ENCODE results near the gene LCNL1.

The LCNL1 gene

DNA sequence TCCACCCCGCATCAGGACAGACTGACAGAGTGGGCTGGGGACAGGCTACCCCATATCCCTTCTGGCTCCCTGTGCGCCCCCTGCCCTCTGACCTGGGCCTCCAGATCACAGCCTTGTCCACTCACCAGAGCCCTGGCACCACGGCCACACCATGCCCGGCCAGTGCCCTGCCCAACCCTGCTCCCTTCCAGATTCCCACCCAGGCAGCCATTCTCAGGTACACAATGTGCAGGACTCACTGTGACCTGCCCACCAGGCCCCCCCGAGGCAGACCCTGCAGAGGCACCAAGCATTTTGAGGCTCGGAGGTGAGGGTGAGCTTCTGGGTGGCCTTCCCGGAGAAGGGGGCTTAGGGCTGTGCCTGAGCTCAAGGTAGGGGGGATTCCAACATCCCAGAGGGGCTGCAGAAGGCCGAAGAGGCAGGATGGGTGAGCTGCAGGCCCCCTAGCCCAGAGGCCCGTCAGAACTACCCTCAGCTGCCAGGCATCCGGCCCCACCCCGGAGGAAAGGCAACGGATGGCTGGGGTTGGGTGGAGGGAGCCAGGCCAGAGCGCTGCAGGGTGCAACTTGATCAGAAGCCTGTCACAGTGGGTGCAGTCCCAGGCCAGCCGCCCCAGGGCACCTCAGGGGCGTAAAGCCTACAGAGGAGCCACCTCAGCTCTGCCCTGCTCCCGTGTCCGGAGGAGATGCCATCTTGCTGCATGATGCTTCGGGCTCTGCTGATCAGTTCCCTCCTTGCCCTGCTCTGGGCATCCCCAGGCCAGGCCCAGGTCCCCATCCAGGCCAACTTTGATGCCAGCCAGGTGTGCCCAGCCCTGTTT, at the start of gene LCNL1:
Gene LCNL1 (plus strand): TSS at position 762 of the 820 bp plus-strand sequence. CDS start 594 bp downstream, outside the sequence.
- no peak for DNase-seq (ENCODE audit: low read depth)

DNA sequence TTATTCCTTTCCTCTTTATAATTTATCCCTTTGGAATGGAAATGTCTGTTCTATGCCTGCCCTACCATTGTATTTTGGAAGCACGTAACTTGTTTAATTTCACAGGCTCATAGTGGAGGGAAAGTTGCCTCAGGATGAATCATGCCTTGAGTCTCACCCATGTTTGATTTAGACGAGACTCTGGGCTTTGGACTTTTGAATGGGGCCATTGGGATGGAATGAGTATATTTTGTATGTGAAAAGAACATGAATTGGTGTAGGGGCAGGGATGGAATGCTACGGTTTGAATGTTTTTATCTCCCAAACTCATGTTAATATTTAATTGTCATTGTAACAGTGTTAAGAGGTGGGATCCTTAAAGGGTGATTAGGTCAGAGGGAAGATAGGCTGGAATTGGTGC, 48.5 kb upstream of the LCNL1 start:
- no peak for DNase-seq (ENCODE audit: low read depth)

DNA sequence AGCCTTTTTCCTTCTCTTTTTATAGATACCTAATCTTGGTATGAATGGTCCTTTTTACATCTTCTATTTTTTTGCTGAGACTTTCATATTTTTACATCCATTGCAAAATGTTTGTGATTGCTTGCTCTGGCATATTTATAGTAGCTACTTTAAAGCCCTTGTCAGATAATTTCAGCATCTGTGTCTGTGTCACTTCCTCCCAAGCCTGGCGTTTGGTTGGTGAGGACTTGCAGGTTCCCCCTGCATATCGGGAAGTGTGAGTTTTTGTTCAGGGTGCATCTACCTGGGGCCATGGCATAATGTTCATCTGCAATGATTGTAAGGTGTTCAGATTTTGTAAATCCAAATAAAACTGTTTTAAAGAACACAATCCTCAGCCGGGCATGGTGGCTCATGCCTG, 47.1 kb upstream of the LCNL1 start:
- no peak for DNase-seq (ENCODE audit: low read depth)

DNA sequence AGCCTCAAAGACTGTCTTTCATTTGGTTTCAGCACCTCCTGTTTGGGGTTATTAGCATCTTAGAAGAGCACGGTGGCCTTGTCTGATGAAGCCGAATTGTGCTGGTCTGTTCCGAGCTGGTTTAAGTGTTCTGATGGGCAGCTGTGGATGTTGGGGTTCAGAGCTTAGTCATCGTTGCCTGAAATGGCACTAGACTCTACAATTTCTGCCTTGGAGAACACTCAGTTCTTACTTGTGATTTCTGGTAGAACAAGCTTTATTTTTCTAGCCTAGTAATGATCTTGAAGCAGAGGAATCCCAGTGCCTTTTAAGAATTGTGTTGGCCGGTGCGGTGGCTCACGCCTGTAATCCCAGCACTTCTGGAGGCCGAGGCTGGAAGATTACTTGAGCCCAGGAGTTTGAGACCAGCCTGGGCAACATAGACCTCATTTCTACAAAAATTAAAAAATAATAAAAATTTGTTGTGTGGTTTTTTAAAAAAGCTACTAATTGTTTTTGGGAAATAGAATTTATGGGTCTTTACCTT, 46.1 kb upstream of the LCNL1 start:
- DNase-seq (ENCODE audit: low read depth), result no peak

DNA sequence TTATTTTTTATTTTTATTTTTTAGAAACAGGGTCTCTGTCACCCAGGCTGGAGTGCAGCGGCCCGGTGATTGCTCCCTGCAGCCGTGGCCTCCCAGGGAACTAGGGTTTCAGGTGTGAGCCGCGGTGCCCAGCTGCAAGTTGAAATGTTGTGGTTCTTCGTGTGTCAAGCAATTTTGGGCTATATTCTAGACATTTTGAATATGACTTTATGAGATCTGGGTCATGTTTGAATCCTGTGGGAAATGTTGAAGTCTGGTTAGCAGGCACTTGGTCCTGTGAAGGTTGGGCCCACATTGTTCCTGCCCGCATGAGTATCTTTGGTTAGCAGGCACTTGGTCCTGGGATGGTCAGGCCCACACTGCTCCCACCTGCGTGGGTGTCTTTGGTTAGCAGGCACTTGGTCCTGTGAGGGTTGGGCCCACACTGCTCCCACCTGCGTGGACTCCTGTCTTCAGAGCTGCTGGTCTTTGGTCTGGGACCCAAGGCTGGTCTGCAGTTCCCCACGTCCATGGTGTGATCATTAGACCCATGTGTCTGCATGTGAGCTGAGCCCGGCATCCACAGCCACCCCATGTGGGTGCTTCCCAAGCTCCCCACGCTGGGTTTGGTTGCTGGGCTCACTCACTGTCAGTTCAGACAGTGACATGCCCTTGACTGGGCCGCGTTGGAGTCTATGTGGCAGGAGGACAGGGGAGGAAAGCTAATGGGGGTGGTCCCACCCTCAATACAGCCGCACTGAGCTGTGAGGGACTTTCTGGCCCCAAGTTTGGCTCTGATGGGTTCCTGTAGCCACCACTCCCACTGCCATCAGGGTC, 45.4 kb upstream of the LCNL1 start:
- DNase-seq (ENCODE audit: low read depth), result no peak

DNA sequence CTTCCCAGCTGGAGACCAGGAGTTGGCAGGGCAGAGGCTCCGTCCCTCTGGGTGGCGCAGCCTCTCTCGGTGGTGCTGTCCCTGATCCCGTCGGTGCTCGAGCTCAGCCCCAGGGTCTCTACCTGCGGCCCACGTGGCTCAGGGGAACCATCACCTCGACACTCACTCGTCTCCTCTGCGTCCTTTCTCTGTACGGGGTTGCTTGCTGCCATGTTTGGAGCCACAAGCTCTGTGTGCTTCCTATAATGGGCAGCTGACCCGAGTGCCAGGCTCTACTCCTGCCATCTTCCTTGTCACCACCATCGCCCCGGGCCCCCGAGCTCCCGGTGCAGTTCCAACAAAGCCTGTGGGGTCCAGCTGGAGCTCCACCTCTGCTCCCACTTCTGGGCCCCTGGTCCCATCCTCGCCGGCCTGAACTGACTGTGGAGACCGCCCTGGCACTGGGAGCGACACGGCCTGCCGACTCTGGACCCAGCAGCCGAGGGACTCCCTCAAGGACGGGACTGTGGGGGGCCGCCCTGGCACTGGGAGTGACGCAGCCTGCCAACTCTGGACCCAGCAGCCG, 43.3 kb upstream of the LCNL1 start:
- no peak for DNase-seq (ENCODE audit: low read depth)

DNA sequence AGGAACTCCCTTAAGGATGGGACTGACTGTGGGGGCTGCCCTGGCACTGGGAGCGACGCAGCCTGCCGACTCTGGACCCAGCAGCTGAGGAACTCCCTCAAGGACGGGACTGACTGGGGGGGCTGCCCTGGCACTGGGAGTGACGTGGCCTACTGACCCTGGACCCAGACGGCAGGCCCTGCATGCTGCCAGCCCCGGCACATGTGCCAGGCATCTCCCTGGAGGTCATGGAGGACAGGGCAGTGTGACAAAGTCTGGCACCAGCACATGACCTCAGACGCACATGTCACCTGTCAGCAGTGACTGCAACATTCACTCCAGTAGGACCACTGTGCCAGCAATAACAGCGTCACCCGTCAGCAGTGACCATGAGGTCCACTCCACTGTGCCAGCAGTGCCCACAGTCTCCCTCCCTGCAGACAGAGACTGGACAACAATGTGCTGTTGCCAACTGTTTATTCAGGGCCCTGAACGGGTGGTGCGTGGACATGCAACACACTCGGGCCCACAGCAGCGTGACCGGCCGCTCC, 42.7 kb upstream of the LCNL1 start:
- DNase-seq (ENCODE audit: low read depth), result no peak

DNA sequence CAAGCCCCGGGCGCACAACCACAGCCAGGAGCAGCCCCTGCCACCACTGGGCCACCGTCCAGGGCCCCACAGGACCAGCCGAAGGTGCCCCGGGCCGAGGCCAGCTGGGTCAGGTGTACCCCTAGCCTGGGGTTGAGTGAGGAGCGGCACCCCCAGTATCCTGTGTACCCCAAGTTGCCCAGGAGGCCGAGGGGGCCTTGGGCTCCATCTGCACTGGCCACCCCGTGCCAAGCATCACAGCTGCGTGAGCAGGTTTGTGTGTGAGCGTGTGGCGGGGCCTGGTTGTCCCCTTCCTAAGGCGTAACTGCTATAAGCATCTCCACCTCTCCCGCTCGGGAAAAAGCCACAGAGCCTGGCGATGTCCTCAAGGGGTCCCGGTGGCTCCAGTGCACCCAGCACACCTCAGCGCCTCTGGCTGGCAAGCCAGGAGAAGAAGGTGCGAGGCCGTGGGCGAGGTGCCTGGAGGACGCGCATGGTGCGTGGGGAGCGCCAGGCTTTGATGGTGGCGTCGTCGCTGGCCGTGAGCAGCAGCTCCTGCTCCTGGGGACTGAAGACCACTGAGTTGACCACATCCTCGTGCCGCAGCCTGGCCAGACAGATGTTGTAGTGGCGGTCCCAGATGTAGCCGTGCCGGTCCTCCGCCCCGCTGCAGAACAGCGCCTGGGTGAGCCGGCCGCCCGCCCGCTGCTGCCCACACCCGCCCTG, 42.1 kb upstream of the LCNL1 start:
- no peak for DNase-seq (ENCODE audit: low read depth)

DNA sequence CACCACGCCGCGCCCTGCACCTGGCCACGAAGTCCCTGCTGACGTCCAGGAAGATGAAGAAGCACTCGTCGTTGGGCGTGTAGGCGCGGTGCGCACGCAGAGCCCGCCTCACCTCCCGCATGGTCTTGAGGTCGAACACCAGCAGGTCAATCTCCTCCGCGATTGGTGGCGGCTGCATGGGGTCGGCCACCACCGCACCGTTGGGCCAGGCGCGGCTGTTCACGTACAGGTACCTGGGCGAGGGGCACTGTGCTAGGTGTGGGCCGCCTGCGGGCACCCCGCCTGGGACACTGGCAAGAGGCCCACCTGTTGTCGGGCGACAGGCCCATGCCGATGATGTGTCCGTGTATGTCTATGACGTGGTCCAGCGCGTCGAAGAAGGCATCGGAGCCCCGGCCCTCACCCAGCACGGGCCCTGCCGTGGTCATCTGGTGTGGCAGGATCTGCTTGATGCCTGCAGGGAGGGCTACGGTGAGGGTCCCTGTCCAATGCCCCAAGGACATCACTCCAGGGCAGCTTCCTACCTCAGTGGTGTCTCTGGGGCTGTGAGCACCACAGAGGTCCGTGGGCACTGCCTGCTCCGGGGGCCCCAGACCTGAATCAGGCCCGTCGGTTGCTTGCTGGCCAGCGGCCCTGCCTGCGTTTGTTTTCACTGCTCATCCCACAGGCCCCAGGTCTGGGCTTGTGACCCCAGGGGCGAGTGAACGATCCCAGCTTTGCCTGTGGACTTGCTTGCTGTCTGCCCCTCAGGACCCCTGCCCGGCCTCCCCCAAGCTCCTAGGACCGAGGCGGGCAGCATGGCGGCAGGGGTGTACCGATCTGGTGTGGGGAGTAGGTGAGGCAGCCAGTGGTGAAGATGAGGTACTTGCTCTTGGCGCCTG, 41.3 kb upstream of the LCNL1 start:
- DNase-seq (ENCODE audit: low read depth), result no peak

DNA sequence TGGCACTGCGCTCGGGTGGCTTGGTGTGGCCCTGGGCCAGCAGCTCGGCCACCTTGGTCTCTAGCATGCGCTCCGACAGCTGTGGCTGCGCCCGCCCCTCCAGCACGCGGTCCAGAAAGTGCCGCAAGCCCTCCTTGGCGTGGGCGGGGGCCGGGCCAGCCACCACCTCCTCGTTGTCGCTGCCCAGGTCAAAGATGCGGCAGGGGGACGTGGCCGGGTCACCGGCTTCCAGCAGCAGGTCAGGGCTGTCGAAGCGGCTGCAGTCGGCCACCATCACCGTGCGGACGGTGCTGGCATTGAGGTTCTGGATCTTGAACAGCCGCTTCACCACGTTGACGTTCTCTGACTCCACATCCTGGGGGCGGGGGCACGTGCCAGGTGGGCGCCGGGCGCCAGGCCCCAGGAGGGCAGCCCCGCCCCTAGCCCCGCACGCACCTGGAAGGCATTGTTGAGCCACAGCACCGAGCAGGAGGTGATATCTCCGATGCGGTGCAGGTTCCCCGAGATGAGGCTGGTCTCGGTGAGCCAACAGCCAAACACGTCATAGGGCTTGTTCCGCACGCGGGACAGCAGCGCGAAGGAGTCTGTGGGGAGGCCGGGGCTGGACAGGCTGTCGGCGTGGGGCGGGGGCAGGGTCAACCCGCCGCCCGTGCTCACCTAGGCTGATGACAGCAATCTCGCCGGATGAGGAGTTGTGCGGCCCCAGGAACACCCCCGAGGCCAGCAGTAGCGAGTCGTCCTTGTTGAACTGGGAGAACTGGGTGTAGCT, 40.5 kb upstream of the LCNL1 start:
- DNase-seq (ENCODE audit: low read depth), result no peak

DNA sequence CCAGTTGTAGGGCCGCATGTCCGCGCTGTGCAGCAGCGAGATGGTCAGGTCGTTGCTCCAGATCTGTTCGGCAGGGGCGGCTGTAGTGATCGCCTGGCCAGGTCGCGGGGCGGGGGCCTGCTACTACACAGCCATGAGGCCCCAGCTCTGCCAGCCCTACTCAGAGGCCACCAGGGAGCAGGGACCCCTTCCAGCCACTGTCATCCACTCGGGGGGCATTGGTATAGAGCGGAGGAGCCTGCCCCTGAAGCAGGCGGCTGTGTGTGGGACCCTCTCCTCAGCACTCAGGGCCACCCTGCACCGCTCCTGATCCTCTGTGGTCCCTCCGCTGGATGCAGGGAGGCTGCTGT, 39.9 kb upstream of the LCNL1 start:
- DNase-seq (ENCODE audit: low read depth), result no peak

DNA sequence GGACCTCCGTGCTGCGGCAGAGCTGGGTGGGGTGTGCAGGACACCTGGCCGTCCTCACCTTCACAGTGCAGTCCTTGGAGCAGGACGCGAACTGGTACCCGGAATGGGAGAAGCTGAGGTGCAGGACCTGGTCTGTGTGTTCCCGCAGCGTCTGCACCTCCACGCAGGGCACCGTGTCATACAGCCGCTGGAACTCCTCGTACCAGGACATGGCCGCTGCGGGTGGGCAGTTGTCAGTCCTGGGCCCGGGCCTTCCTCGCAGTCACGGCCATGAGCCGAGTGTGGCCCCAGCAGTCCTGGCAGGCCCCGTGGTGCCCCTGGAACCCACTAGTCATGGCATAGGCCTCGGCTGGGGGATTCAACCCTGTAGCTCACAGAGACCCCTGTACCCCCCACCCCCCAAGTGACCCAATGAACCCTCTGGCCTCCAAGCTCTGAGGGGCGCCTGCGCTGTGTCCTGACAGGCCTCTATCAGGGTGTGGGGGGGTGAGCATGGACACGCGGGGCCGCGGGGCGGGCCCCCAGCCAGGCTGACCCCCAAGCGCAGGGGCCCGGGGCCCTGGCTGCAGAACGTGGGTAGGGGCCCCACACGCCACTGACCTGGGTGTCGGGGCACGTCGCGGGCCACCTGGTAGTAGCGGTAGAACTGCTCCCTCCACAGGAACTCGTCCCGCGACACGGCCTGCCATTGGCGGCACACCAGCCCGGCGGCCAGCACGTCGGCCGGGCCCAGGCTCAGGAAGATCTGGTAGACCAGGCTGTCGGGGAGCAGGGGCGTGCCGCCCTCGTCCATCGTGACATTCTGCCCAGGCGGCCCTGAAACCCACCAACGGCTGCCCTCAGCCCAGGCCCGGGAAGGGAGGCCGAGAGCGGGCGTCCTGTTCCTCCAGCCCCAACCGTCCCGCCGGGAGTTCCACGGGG, 39.2 kb upstream of the LCNL1 start:
- no peak for DNase-seq (ENCODE audit: low read depth)

DNA sequence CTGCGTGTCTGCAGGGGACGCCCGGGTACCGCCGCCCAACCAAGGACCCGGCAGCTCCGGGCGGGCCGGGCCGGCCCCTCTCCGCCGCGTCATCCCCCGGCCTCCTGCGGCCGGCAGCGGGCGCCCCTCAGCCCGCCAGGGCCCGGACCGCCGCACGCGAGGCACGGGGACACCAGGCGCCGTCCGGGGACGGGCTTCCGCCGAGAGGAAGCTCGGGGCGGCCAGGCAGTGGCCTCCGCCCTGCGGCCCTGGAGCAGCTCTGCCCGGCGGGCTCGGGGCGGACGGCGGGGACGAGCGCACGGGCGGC, 38.6 kb upstream of the LCNL1 start:
- no peak for DNase-seq (ENCODE audit: low read depth)

DNA sequence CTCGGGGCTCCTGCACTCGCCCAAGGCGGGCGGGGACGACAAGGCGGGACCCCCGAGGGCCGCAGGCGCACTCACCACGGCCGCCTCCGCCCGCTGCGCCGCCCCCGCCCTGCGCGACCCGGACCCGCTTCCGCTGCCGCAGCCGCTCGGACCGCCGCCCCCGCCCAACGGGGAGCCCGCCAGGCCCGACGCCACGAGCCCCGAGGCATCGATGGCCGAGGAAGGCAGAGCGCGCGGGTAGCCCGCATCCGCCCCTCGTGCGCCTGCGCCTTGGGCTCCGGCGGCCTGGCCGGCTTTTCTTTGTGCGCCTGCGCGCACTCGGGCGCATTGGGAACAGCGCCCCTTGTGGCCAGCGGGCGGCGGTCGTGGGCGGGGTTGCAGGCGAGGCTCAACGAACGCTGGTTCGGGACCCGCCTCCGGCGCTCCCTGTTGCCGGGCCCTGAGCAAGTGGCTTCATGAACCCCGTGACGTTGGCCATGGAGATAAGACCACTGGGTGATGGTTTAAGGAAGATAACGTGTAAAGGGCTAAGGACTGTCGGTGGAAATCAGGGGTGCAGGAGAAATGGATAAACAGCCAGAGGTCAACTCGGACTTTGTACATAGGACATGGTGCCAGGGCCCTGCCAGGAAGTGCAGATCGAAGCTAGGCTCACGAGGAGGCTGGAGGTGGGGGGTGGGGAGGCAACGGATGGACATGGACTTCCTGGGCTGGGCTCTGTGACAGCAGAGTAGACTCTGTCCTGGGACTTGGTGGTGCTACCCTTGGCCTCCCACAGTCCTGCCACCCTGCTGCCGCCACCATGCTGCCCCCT, 38.1 kb upstream of the LCNL1 start, which contains the start of the genes C8G and FBXW5:
Gene C8G (plus strand): TSS at position 725 of the 814 bp plus-strand sequence. CDS start 78 bp downstream, at position 803.
Gene FBXW5 (minus strand): TSS at position 220 of the 814 bp plus-strand sequence. CDS start 655 bp downstream, outside the sequence.
- peak; percentile 95 for DNase-seq (ENCODE audit: low read depth)

DNA sequence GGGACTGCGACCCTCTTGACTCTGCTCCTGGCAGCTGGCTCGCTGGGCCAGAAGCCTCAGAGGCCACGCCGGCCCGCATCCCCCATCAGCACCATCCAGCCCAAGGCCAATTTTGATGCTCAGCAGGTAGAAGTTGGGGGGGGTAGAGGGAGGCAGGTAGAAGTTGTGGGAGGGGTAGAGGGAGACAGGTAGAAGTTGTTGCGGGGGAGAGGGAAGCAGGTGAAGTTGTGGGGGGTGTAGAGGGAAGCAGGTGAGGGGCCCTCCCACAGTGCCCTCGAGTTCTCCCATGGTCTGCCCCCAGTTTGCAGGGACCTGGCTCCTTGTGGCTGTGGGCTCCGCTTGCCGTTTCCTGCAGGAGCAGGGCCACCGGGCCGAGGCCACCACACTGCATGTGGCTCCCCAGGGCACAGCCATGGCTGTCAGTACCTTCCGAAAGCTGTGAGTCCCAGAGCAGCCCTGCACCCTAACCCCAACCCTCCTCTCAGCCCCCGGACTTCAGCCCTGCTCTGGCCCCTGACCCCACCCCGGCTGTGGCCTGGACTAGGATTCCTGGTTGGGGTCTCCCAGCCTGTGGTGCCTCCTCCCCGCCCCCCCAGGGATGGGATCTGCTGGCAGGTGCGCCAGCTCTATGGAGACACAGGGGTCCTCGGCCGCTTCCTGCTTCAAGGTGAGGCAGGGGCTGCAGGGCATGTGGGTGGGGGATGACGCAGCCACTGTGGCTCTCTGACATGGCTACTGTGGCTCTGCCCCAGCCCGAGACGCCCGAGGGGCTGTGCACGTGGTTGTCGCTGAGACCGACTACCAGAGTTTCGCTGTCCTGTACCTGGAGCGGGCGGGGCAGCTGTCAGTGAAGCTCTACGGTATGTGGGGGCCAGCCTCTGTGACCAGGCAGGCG, 37.2 kb upstream of the LCNL1 start:
- DNase-seq (ENCODE audit: low read depth), result no peak

DNA sequence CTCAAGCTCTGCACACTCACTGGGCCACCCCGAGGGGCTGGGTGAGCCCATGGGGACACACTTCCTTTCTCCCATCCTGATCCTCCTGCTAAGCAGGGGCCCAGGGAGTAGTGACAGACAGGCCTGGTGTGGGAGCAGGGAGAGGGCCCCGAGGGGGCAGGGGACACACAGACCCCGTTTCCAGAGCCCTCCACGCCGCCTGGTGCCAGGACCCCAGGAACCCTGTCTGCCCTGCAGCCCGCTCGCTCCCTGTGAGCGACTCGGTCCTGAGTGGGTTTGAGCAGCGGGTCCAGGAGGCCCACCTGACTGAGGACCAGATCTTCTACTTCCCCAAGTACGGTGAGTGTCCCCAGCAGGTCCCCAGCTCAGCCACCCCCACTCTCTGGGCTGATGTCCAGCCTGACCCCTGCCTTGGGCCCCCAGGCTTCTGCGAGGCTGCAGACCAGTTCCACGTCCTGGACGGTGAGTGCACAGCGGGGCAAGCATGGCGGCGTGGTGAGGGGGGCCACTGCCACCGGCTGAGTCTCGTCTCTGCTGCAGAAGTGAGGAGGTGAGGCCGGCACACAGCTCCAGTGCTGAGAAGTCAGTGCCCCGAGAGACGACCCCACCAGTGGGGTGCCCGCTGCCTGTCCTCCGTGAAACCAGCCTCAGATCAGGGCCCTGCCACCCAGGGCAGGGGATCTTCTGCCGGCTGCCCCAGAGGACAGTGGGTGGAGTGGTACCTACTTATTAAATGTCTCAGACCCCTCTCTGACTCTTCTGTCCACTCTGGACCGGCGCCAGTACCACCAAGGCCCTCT, 36.4 kb upstream of the LCNL1 start:
- no peak for DNase-seq (ENCODE audit: low read depth)
